GM08714 (cell line): ENCODE measurements around the gene IFITM5.

Experiments
- H3K4me3 ChIP-seq: fragments of 200-500 bp; sonication (Bioruptor generic); 2 replicates; pipeline ENCODE4 v1.5.1; 2014; ENCODE audit warnings: mild to moderate bottlenecking, low read length, inconsistent platforms
- ZNF274 ChIP-seq: IDR thresholded peaks from 2 replicates; pipeline ENCODE4 v1.6.1; 2012; ENCODE audit warnings: mild to moderate bottlenecking, low read depth, low read length

IFITM5 gene

GRCh38 chr11:278001-278951 is 21.1 kb downstream of the IFITM5 start, which contains the start of gene NLRP6:
Gene NLRP6 (plus strand): TSS chr11:278407. CDS start chr11:278570, 163 bp downstream.
- TF ChIP-seq ZNF274, result no peak

GRCh38 chr11:276219-276618 is 23.1 kb downstream of the IFITM5 start:
- TF ChIP-seq ZNF274, result no peak
- no peak overlapping the region for H3K4me3 ChIP-seq

More at GRCh38 chr11:278001-278951, 21.1 kb downstream of the IFITM5 start, which contains the start of gene NLRP6:
- H3K4me3 ChIP-seq, result no peak within 1 kb of the TSS

GRCh38 chr11:272931-273198 is 26.5 kb downstream of the IFITM5 start:
- H3K4me3 ChIP-seq, result no peak overlapping the region
- TF ChIP-seq ZNF274, result no peak

GRCh38 chr11:272195-272930 is 27.0 kb downstream of the IFITM5 start:
- TF ChIP-seq ZNF274, result no peak

GRCh38 chr11:271319-271715 is 28.0 kb downstream of the IFITM5 start:
- no peak overlapping the region for H3K4me3 ChIP-seq
- TF ChIP-seq ZNF274, result no peak

More at GRCh38 chr11:272195-272930, 27.0 kb downstream of the IFITM5 start:
- no peak overlapping the region for H3K4me3 ChIP-seq

- no peak for TF ChIP-seq ZNF274
- H3K4me3 ChIP-seq, result no peak overlapping the region
These were observed 28.6 kb downstream of the IFITM5 start for GRCh38 chr11:270451-271318.

- no peak for TF ChIP-seq ZNF274
- H3K4me3 ChIP-seq, result peak overlapping the region; percentile 68; the same call in 1 of the 2 replicates
These were observed 30.0 kb downstream of the IFITM5 start for GRCh38 chr11:269146-269890.

- H3K4me3 ChIP-seq, result peak overlapping the region; percentile 68; the same call in 1 of the 2 replicates
These were observed 30.6 kb downstream of the IFITM5 start for GRCh38 chr11:268716-269145.

- H3K4me3 ChIP-seq, result peak overlapping the region; percentile 68; the same call in 1 of the 2 replicates
- TF ChIP-seq ZNF274, result no peak
These were observed 31.8 kb downstream of the IFITM5 start for GRCh38 chr11:267491-267994.

- H3K4me3 ChIP-seq, result no peak overlapping the region
- TF ChIP-seq ZNF274, result no peak
These were observed 32.5 kb downstream of the IFITM5 start for GRCh38 chr11:266676-267439.

GRCh38 chr11:261624-262023 is 37.7 kb downstream of the IFITM5 start:
- TF ChIP-seq ZNF274, result no peak

GRCh38 chr11:259413-259812 is 39.9 kb downstream of the IFITM5 start:
- no peak for TF ChIP-seq ZNF274
- no peak overlapping the region for H3K4me3 ChIP-seq

More at GRCh38 chr11:261624-262023, 37.7 kb downstream of the IFITM5 start:
- H3K4me3 ChIP-seq, result no peak overlapping the region
